ENCODE results near the gene HADH. TPM values are rescaled to one million over a fixed set of nuclear protein-coding genes. Genes with fewer than 3 reads are reported as not detected.

The HADH gene
- total RNA-seq, 6 experiments from 2014 or later: 67.2 to 152 (median 104) TPM

GRCh38 chr4:107987916-107988762 is 1.6 kb upstream of the HADH start:
- TF ChIP-seq POLR2A (IDR thresholded peaks at IDR 0.05): peak; percentile 29
- TF ChIP-seq, protein P1, sequence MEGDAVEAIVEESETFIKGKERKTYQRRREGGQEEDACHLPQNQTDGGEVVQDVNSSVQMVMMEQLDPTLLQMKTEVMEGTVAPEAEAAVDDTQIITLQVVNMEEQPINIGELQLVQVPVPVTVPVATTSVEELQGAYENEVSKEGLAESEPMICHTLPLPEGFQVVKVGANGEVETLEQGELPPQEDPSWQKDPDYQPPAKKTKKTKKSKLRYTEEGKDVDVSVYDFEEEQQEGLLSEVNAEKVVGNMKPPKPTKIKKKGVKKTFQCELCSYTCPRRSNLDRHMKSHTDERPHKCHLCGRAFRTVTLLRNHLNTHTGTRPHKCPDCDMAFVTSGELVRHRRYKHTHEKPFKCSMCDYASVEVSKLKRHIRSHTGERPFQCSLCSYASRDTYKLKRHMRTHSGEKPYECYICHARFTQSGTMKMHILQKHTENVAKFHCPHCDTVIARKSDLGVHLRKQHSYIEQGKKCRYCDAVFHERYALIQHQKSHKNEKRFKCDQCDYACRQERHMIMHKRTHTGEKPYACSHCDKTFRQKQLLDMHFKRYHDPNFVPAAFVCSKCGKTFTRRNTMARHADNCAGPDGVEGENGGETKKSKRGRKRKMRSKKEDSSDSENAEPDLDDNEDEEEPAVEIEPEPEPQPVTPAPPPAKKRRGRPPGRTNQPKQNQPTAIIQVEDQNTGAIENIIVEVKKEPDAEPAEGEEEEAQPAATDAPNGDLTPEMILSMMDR (IDR thresholded peaks at IDR 0.05): no peak
- H3K4me1 ChIP-seq: peaks cover 0 to 43% (median 12%) of the 10 kb centered on the region in 4 donors
- no peak for ATAC-seq
- peak overlapping the region in 2 of 3 donors; percentile 84 to 88 for H3K4me3 ChIP-seq
- H3K9me3 ChIP-seq: no peaks in the 10 kb centered on the region
- peak overlapping the region in 2 of 3 donors; percentile 98 for H3K27ac ChIP-seq
- 45% methylated on average over 10 of the region's 10 CpGs for WGBS (ENCODE audit: insufficient coverage, low coverage, low lambda C conversion rate, missing lambda C conversion rate)
- DNase-seq: no peak
- intact Hi-C loops (cut with DNase I): no loop called here
- no peaks in the 10 kb centered on the region for H3K27me3 ChIP-seq
- no peaks in the 10 kb centered on the region for H3K36me3 ChIP-seq

DNA sequence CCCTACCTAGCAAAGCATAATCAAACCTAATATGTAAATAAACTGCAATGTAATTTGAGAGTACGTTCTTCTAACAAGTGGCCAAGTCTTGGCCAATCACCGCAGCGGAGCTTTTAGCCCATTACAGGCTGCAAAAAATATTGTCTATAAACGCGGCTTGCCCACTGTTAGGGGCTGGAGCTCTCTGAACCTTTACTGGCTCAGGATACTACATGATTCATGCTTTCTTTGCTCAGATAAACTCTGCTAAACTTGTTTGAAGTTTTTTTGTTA is 990 bp upstream of the HADH start:
- TF ChIP-seq, protein P1 (IDR thresholded peaks at IDR 0.05): no peak
- TF ChIP-seq POLR2A (IDR thresholded peaks at IDR 0.05): no peak
- Histone ChIP-seq H3K36me3 (no peaks in the 10 kb centered on the region), H3K27me3 (no peaks in the 10 kb centered on the region), H3K4me1 (peaks cover 0 to 49% (median 14%) of the 10 kb centered on the region in 4 donors), H3K9me3 (no peaks in the 10 kb centered on the region), H3K4me3 (peak overlapping the region in 2 of 3 donors; percentile 84 to 88), H3K27ac (peak overlapping the region; percentile 89 to 98 (median 98))
- ATAC-seq (peak in 1 of 4 donors; percentile 2), DNase-seq (no peak)
- 26% methylated on average over 5 of the region's 5 CpGs for WGBS (ENCODE audit: insufficient coverage, low coverage, low lambda C conversion rate, missing lambda C conversion rate)
- intact Hi-C loops (cut with DNase I): no loop called here

GRCh38 chr4:107989162-107989536 is 540 bp upstream of the HADH start:
- TF ChIP-seq, protein P1 (IDR thresholded peaks at IDR 0.05): no peak
- TF ChIP-seq POLR2A (IDR thresholded peaks at IDR 0.05): no peak
- peaks cover 0 to 53% (median 17%) of the 10 kb centered on the region in 4 donors for H3K4me1 ChIP-seq
- WGBS (ENCODE audit: insufficient coverage, low coverage, low lambda C conversion rate, missing lambda C conversion rate): under 1% methylated on average over 8 of the region's 8 CpGs
- no peaks in the 10 kb centered on the region for H3K9me3 ChIP-seq
- intact Hi-C loops (cut with DNase I): no loop called here
- ATAC-seq (peak; percentile 57 to 76 (median 64)), DNase-seq (no peak)
- H3K27me3 ChIP-seq: no peaks in the 10 kb centered on the region
- peak overlapping the region; percentile 84 to 89 (median 88) for H3K4me3 ChIP-seq
- H3K36me3 ChIP-seq: no peaks in the 10 kb centered on the region
- peak overlapping the region; percentile 89 to 98 (median 98) for H3K27ac ChIP-seq

GRCh38 chr4:107991945-107992630 is 2.4 kb downstream of the HADH start:
- intact Hi-C loops (cut with DNase I): no loop called here
- Histone ChIP-seq H3K27ac (peak overlapping the region in 2 of 3 donors; percentile 98), H3K4me3 (peak overlapping the region in 1 of 3 donors; percentile 84), H3K9me3 (no peaks in the 10 kb centered on the region), H3K27me3 (no peaks in the 10 kb centered on the region), H3K36me3 (no peaks in the 10 kb centered on the region), H3K4me1 (peaks cover 0 to 59% (median 19%) of the 10 kb centered on the region in 4 donors)
- WGBS (ENCODE audit: insufficient coverage, low coverage, low lambda C conversion rate, missing lambda C conversion rate): 39% methylated on average over 3 of the region's 3 CpGs
- DNase-seq (no peak), ATAC-seq (peak; percentile 14 to 45 (median 21))
- TF ChIP-seq POLR2A (IDR thresholded peaks at IDR 0.05): peak; percentile 58
- TF ChIP-seq, protein P1 (IDR thresholded peaks at IDR 0.05): no peak

All from right lobe of liver (tissue), 6 donors.